ENCODE measurements around the gene TRPM1.

Gene TRPM1

GRCh38 chr15:30991255-30992235 is 110.0 kb downstream of the TRPM1 start, which contains the start of gene MTMR10:
Gene MTMR10 (minus strand): TSS chr15:30991628. CDS start chr15:30991506, 122 bp downstream.
- DNase-seq, result peak; percentile 83
- Mint-ChIP-seq H3K27ac (peak within 1 kb of the TSS; percentile 98), H3K4me1 (peaks cover 19 to 32% of the 10 kb centered on the region in 2 donors), H3K36me3 (peaks cover 7 to 14% of the 10 kb centered on the region in 2 donors), H3K4me3 (peak within 1 kb of the TSS; percentile 97 to 100), H3K27me3 (no peaks in the 10 kb centered on the region), H3K9me3 (no peaks in the 10 kb centered on the region)
- ATAC-seq (replicated peaks), result peak; percentile 90 to 93

GRCh38 chr15:30990446-30991254 is 110.9 kb downstream of the TRPM1 start:
- DNase-seq (no peak), ATAC-seq (replicated peaks) (peak in 1 of 2 donors; percentile 23)
- H3K27me3 Mint-ChIP-seq, result no peaks in the 10 kb centered on the region
- peaks cover 23 to 38% of the 10 kb centered on the region in 2 donors for H3K4me1 Mint-ChIP-seq
- peak overlapping the region; percentile 98 for H3K27ac Mint-ChIP-seq
- H3K36me3 Mint-ChIP-seq, result peaks cover 12 to 18% of the 10 kb centered on the region in 2 donors
- H3K4me3 Mint-ChIP-seq, result peak overlapping the region; percentile 97 to 100
- no peaks in the 10 kb centered on the region for H3K9me3 Mint-ChIP-seq

- Mint-ChIP-seq H3K4me3 (peak overlapping the region; percentile 97 to 100), H3K27ac (peak overlapping the region; percentile 57), H3K36me3 (peaks cover 12 to 23% of the 10 kb centered on the region in 2 donors), H3K9me3 (no peaks in the 10 kb centered on the region), H3K27me3 (no peaks in the 10 kb centered on the region), H3K4me1 (peaks cover 28 to 44% of the 10 kb centered on the region in 2 donors)
- no peak for ATAC-seq (replicated peaks)
- no peak for DNase-seq
Observed at GRCh38 chr15:30990036-30990435, 111.5 kb downstream of the TRPM1 start.

DNA sequence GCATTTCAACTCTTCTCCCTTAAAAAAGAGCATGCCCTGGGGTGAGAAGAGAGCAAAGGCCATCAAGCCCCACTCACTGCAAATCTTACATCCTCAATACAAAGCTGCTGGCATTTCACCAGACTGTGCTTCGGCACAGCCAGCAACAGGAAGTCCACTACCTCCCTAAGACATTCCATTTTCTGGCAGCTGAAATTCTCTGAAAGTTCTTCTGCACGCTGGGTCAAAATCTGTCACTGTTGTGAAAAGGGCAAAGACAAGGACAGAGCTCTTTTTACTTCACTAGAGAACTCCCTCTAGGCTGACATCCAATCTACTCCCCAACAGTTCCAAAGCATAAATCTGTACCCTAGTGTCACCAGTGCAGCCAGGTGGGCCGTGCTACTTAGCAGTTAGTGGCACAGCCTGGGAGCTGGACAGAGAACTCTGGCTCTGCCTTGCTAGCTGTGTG is 116.4 kb downstream of the TRPM1 start:
- Mint-ChIP-seq H3K9me3 (no peaks in the 10 kb centered on the region), H3K4me3 (peak overlapping the region; percentile 52 to 70), H3K27me3 (no peaks in the 10 kb centered on the region), H3K4me1 (peaks cover 50 to 75% of the 10 kb centered on the region in 2 donors), H3K36me3 (peaks cover 40 to 43% of the 10 kb centered on the region in 2 donors), H3K27ac (peak overlapping the region; percentile 86)
- DNase-seq (no peak), ATAC-seq (replicated peaks) (peak; percentile 67 to 69)

- ATAC-seq (replicated peaks) (peak; percentile 61 to 64), DNase-seq (no peak)
- Mint-ChIP-seq H3K9me3 (peaks cover 0 to 1% of the 10 kb centered on the region in 2 donors), H3K36me3 (peaks cover 44% of the 10 kb centered on the region in 2 donors), H3K4me3 (peak overlapping the region; percentile 52 to 70), H3K27ac (peak overlapping the region; percentile 86), H3K4me1 (peaks cover 51 to 75% of the 10 kb centered on the region in 2 donors), H3K27me3 (no peaks in the 10 kb centered on the region)
Observed at GRCh38 chr15:30984542-30984941, 117.0 kb downstream of the TRPM1 start.

GRCh38 chr15:30984118-30984517 is 117.4 kb downstream of the TRPM1 start:
- DNase-seq (no peak), ATAC-seq (replicated peaks) (no peak)
- H3K36me3 Mint-ChIP-seq, result peaks cover 47 to 49% of the 10 kb centered on the region in 2 donors
- peaks cover 2 to 5% of the 10 kb centered on the region in 2 donors for H3K9me3 Mint-ChIP-seq
- peak overlapping the region; percentile 86 for H3K27ac Mint-ChIP-seq
- peaks cover 54 to 78% of the 10 kb centered on the region in 2 donors for H3K4me1 Mint-ChIP-seq
- H3K4me3 Mint-ChIP-seq, result peak overlapping the region; percentile 52 to 70
- H3K27me3 Mint-ChIP-seq, result no peaks in the 10 kb centered on the region

DNA sequence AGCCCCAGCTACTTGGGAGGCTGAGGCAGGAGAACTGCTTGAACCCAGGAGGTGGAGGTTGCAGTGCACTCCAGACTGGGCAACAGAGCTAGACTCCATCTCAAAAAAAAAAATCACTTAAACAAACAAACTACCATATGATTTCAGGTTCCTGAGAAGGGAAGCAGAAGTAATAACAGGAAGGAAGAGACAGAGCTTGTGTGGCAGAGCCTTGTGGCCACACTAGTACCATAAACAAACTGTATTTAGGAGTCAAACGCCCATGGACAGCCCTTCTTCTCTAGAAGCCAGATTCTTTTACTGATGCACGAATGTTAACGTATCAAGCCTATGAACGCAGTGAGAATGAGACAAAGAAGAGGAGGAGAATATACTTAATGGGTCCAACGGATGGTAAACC is 122.1 kb downstream of the TRPM1 start:
- peak overlapping the region; percentile 86 for H3K27ac Mint-ChIP-seq
- DNase-seq (no peak), ATAC-seq (replicated peaks) (peak; percentile 71 to 80)
- peaks cover 33 to 36% of the 10 kb centered on the region in 2 donors for H3K36me3 Mint-ChIP-seq
- peaks cover 2 to 5% of the 10 kb centered on the region in 2 donors for H3K9me3 Mint-ChIP-seq
- H3K4me3 Mint-ChIP-seq, result peak overlapping the region in 1 of 2 donors; percentile 14
- no peaks in the 10 kb centered on the region for H3K27me3 Mint-ChIP-seq
- H3K4me1 Mint-ChIP-seq, result peaks cover 40 to 64% of the 10 kb centered on the region in 2 donors

DNA sequence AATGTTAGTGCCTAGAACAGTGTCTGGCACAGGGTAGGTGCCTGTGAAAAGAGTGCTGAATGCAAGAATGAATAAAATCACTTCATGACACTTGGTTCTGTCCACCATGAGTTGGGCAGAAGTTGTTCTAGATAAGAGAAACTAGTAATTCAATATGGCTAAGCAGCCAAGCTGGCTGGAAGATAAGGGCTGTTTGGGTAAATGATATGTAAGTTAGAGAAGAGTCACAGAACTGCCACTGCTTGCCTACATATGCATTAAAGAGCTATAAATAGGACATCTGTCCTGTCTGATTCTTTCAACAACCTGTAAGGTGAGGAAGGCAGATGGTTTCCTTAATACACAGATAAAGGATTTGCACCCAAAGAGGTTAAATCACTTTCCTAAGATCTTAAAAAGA is 123.2 kb downstream of the TRPM1 start:
- H3K36me3 Mint-ChIP-seq, result peaks cover 37 to 41% of the 10 kb centered on the region in 2 donors
- H3K27me3 Mint-ChIP-seq, result no peaks in the 10 kb centered on the region
- H3K9me3 Mint-ChIP-seq, result peaks cover 2 to 5% of the 10 kb centered on the region in 2 donors
- ATAC-seq (replicated peaks), result no peak
- H3K27ac Mint-ChIP-seq, result no peak overlapping the region
- DNase-seq, result no peak
- H3K4me3 Mint-ChIP-seq, result no peak overlapping the region
- peaks cover 31 to 56% of the 10 kb centered on the region in 2 donors for H3K4me1 Mint-ChIP-seq

GRCh38 chr15:30974112-30974511 is 127.4 kb downstream of the TRPM1 start:
- H3K4me3 Mint-ChIP-seq, result no peak overlapping the region
- H3K9me3 Mint-ChIP-seq, result no peaks in the 10 kb centered on the region
- H3K27ac Mint-ChIP-seq, result no peak overlapping the region
- no peaks in the 10 kb centered on the region for H3K27me3 Mint-ChIP-seq
- DNase-seq, result no peak
- ATAC-seq (replicated peaks), result no peak
- H3K4me1 Mint-ChIP-seq, result peaks cover 21 to 48% of the 10 kb centered on the region in 2 donors
- peaks cover 25 to 31% of the 10 kb centered on the region in 2 donors for H3K36me3 Mint-ChIP-seq

GRCh38 chr15:30973379-30973778 is 128.1 kb downstream of the TRPM1 start:
- Mint-ChIP-seq H3K27ac (no peak overlapping the region), H3K4me1 (peaks cover 20 to 46% of the 10 kb centered on the region in 2 donors), H3K9me3 (no peaks in the 10 kb centered on the region), H3K36me3 (peaks cover 22 to 29% of the 10 kb centered on the region in 2 donors), H3K4me3 (no peak overlapping the region), H3K27me3 (no peaks in the 10 kb centered on the region)
- DNase-seq (no peak), ATAC-seq (replicated peaks) (no peak)

DNA sequence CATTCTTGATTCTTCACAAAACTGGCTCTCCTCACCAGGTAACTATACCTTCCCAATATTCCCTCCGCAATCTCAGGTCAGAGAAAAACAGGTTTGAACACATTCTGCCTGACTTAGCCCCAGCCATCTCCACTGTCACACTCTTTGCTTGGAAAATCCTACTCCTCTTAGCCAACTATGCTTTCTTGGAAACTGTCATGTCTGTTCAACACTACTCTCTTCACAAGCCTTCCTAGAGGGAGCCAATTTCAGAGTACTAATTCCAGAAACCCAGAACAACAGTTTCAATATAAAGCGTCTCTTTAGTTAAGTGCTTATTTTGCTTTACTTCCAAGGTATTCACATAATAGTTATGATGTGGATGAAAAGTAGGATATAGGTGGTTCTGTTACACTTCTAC is 131.8 kb downstream of the TRPM1 start:
- peaks cover 24 to 31% of the 10 kb centered on the region in 2 donors for H3K36me3 Mint-ChIP-seq
- DNase-seq (no peak), ATAC-seq (replicated peaks) (no peak)
- H3K27ac Mint-ChIP-seq, result peak overlapping the region; percentile 57
- no peaks in the 10 kb centered on the region for H3K27me3 Mint-ChIP-seq
- H3K4me3 Mint-ChIP-seq, result no peak overlapping the region
- H3K4me1 Mint-ChIP-seq, result peaks cover 17 to 37% of the 10 kb centered on the region in 2 donors
- H3K9me3 Mint-ChIP-seq, result no peaks in the 10 kb centered on the region

DNA sequence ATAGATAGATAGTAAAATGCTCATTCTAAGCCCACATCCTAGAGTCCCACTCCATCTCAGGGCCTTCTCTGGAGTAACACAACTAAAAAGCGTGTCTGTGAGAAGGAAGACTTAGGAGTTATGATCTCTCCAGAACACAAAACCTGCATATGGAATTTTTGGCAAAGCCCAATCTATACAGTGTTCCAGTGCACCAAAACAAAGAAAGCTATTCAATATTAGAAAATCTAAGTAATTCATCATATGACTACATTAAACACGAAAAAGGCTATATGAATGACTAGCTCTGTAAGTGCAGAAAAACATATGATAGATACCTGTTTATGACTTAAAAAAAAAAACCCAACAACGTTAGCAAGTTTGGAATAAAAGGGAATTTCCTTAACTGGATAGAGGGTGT is 137.8 kb downstream of the TRPM1 start:
- H3K9me3 Mint-ChIP-seq, result no peaks in the 10 kb centered on the region
- H3K36me3 Mint-ChIP-seq, result peaks cover 21 to 34% of the 10 kb centered on the region in 2 donors
- DNase-seq, result no peak
- no peak for ATAC-seq (replicated peaks)
- H3K27me3 Mint-ChIP-seq, result no peaks in the 10 kb centered on the region
- H3K4me3 Mint-ChIP-seq, result no peak overlapping the region
- peaks cover 18 to 23% of the 10 kb centered on the region in 2 donors for H3K4me1 Mint-ChIP-seq
- H3K27ac Mint-ChIP-seq, result no peak overlapping the region

DNA sequence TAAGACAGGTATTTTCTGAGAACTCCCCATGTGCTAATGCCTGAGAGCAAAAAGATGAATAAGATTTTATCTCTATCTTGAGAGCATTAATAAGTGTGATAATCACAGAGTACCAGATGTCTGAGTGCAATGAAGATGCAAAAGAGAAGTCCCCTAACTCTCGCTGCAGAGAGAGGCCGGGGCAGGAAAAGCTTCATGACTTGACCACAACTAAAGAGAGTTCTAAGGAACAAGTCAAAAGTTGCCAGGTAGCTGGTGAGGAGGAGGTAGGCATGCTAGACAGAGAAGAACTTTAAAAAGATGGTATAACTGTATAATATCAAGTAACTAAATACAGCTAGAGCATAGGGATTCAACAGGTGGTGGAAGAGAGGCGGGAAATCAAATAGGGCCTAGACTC is 138.9 kb downstream of the TRPM1 start:
- Mint-ChIP-seq H3K4me3 (no peak overlapping the region), H3K27me3 (no peaks in the 10 kb centered on the region), H3K36me3 (peaks cover 26 to 38% of the 10 kb centered on the region in 2 donors), H3K4me1 (peaks cover 21 to 25% of the 10 kb centered on the region in 2 donors), H3K9me3 (no peaks in the 10 kb centered on the region), H3K27ac (peak overlapping the region; percentile 89)
- DNase-seq, result no peak
- no peak for ATAC-seq (replicated peaks)

GRCh38 chr15:30962079-30962478 is 139.4 kb downstream of the TRPM1 start:
- no peaks in the 10 kb centered on the region for H3K9me3 Mint-ChIP-seq
- no peaks in the 10 kb centered on the region for H3K27me3 Mint-ChIP-seq
- H3K36me3 Mint-ChIP-seq, result peaks cover 30 to 44% of the 10 kb centered on the region in 2 donors
- ATAC-seq (replicated peaks), result no peak
- no peak for DNase-seq
- H3K27ac Mint-ChIP-seq, result peak overlapping the region; percentile 89
- H3K4me1 Mint-ChIP-seq, result peaks cover 24 to 26% of the 10 kb centered on the region in 2 donors
- no peak overlapping the region for H3K4me3 Mint-ChIP-seq

Data from stimulated activated naive B cell treated with anti-CD40 and anti-IgM and Interleukin-4, amounts not matched to agents 10 μg/mL and 1 μg/mL and 100 μg/mL, for 72 hours (primary cell).